ENCODE measurements around the gene RGS21.

The RGS21 gene

DNA sequence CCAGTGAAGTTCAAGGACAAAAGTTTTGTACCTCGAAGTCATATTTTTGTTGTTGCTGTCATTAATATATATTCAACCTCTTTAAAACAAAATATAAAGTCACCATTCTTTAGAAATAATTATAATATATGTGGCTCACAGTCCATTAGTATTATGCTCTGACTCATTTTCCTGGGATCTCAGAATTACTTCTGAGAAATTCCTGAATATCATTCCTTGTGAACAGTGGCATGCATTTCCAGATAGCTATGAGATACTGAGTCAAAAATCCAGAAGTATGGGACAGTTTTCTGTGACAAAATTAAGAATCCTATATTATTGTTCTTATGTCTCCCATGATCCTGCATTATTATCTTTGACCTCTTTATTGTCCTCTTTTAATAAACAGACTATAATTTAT is 13.8 kb upstream of the RGS21 start:
- TF ChIP-seq, protein P1, sequence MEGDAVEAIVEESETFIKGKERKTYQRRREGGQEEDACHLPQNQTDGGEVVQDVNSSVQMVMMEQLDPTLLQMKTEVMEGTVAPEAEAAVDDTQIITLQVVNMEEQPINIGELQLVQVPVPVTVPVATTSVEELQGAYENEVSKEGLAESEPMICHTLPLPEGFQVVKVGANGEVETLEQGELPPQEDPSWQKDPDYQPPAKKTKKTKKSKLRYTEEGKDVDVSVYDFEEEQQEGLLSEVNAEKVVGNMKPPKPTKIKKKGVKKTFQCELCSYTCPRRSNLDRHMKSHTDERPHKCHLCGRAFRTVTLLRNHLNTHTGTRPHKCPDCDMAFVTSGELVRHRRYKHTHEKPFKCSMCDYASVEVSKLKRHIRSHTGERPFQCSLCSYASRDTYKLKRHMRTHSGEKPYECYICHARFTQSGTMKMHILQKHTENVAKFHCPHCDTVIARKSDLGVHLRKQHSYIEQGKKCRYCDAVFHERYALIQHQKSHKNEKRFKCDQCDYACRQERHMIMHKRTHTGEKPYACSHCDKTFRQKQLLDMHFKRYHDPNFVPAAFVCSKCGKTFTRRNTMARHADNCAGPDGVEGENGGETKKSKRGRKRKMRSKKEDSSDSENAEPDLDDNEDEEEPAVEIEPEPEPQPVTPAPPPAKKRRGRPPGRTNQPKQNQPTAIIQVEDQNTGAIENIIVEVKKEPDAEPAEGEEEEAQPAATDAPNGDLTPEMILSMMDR (IDR thresholded peaks at IDR 0.05) = no peak

DNA sequence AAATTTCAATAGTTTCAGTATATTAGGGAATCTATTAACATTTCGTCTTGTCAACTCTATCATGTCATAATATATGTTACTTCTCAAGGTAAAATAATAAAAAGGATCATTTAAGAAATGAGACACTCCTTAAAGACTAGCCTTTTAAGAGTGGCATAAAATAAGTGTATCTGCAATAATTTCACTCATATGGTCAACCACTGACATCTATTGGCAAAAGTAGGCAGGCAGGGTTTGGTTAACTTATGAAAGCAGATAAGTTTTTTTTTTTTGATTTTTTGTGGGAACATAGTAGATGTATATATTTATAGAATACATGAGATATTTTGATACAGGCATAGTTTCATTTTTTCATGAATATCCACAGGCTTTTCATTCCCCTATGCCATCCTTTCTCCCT is 5.5 kb upstream of the RGS21 start:
- TF ChIP-seq, protein P1 (IDR thresholded peaks at IDR 0.05) = peak; percentile 82

DNA sequence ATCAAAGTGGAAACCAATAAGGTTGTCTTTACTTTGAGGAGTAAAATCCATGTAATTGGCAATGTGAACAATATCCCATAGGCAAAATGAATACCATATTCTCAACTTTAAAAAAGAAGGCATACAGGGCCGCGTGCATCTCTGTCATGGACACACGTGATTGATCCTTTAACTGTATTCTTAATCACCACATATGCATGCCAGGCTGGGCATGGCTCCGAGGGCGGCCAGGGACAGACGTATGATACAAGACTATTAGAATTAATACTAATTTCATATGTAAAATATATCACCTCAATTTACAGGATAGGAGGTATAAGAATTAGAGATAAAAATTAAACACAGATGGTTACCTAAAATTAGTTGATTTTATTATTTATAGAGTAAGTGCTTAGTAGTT is 11.2 kb downstream of the RGS21 start:
- TF ChIP-seq, protein P1 (IDR thresholded peaks at IDR 0.05) = no peak

DNA sequence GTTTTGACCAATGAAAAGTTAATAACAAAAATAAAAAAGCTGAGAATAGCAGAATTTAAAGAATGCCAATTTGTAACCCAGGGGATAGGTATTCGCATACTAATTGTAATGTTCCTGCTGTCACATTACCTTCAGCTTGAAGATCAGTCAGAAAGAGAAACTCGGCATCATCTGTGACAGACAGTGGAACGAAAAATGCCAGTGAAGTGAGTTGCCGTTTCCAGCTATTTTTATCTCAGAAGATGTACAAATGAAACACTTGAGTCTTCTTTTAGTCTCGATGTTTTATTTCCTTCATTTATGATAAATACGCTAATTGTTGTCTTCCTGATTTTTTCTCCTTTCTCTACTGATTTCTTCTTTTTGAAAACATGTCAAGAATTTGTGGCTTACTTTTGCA is 26.1 kb downstream of the RGS21 start:
- TF ChIP-seq, protein P1 (IDR thresholded peaks at IDR 0.05) = no peak

DNA sequence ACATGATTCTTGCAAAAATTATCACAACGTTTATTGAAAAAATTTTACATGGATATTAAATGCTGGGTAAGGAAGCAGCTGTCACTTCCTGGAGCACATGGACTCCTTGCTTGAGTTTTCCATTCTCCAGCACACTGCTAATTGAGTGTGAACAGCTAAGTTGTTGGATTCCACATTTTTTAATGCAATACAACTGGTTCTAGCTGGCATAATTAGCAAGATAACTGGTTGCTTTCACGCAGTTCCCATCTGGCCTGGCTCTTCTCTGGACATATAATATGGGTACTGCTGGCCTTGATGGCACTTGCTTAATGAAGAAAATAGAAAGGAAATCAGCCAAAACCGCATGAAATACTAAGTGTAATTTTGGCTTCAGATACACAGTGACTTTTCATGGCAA is 26.6 kb downstream of the RGS21 start:
- TF ChIP-seq, protein P1 (IDR thresholded peaks at IDR 0.05) = no peak

DNA sequence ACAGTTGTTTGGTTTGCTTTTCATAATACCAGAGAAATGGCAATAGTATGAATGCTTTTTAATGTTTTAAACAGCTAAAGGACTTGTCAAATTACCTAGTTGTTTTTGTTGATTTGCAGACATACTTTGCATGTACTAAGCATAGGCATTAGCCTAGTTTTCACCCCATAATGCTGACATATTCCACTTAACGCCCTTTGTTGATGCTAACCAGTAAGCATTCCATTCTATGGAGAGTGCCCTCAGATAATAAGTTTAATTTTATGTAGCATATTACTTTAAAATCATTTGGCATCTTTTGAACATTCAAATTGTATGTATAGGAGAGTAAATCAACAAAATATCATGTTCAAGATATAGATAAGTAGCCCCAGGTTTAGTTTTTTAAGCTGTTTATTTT is 32.5 kb downstream of the RGS21 start:
- TF ChIP-seq, protein P1 (IDR thresholded peaks at IDR 0.05) = no peak

DNA sequence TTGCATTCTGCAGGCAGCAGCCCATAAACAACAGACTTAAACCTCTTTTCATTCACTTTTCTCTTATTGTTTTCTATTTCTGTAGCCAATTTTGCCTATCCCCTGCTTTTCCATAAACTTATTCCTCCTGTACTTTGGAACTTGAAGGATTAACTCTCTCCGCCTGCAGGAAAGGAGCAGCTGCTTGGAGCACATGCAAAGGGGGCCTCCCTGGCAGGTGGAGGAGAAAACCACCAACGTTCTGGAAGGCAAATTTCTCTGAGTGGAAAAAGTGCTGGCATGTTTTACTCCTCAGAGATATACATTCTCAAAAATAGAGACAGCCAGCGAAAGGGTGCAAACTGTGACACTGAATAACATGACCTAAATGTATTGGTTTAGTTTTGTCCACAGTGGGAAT is 33.6 kb downstream of the RGS21 start:
- TF ChIP-seq, protein P1 (IDR thresholded peaks at IDR 0.05) = no peak

DNA sequence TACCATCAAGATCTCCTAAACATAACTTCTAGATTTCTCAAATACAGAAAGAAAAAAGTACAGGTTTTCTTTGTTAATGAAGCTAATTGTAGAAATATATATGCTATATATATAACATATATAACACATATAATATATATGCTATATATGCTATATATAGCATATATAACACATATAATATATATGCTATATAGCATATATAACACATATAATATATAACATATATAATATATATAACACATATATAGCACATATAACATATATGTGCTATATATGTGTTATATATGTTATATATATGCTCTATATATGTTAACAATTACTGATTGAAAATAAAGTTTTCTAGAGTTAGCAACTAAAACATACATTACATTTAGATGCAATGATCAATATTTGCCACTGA is 34.8 kb downstream of the RGS21 start:
- TF ChIP-seq, protein P1 (IDR thresholded peaks at IDR 0.05) = no peak
